ENCODE results near the gene SLC6A2. TPM values are rescaled to one million over a fixed set of nuclear protein-coding genes. Genes with fewer than 3 reads are reported as not detected.

Gene SLC6A2
- total and polyA plus RNA-seq, 12 donors, result 0.26 to 32.8 (median 8.6) TPM

- intact Hi-C loops (cut with DNase I), result no loop called here
- Histone ChIP-seq H3K4me3 (no peak overlapping the region), H3K9me3 (replicated peaks in 1 of 3) (peaks cover 0 to 5% (median 0%) of the 10 kb centered on the region in 3 donors), H3K4me1 (replicated peaks in 1 of 2) (no peaks in the 10 kb centered on the region), H3K36me3 (replicated peaks in 1 of 2) (no peaks in the 10 kb centered on the region), H3K27ac (no peak overlapping the region), H3K27me3 (no peaks in the 10 kb centered on the region)
- no peak for DNase-seq
- no peak for TF ChIP-seq POLR2A (IDR thresholded peaks at IDR 0.05)
- TF ChIP-seq CTCF (IDR thresholded peaks at IDR 0.05), result no peak
- 93 to 100% (median 97%) methylated on average over 1 of the region's 1 CpG for WGBS, 4 donors
These were observed 30.2 kb downstream of the SLC6A2 start for GRCh38 chr16:55685973-55686372.

- Histone ChIP-seq H3K9me3 (replicated peaks in 1 of 3) (peaks cover 0 to 5% (median 0%) of the 10 kb centered on the region in 3 donors), H3K36me3 (replicated peaks in 1 of 2) (no peaks in the 10 kb centered on the region), H3K4me1 (replicated peaks in 1 of 2) (no peaks in the 10 kb centered on the region), H3K27me3 (no peaks in the 10 kb centered on the region), H3K27ac (no peak overlapping the region), H3K4me3 (no peak overlapping the region)
- no peak for DNase-seq
- 85 to 96% (median 91%) methylated on average over 1 of the region's 1 CpG for WGBS, 4 donors
- TF ChIP-seq CTCF (IDR thresholded peaks at IDR 0.05), result no peak
- TF ChIP-seq POLR2A (IDR thresholded peaks at IDR 0.05), result no peak
- intact Hi-C loops (cut with DNase I), result no loop called here
These were observed 30.9 kb downstream of the SLC6A2 start for GRCh38 chr16:55686671-55687070.

DNA sequence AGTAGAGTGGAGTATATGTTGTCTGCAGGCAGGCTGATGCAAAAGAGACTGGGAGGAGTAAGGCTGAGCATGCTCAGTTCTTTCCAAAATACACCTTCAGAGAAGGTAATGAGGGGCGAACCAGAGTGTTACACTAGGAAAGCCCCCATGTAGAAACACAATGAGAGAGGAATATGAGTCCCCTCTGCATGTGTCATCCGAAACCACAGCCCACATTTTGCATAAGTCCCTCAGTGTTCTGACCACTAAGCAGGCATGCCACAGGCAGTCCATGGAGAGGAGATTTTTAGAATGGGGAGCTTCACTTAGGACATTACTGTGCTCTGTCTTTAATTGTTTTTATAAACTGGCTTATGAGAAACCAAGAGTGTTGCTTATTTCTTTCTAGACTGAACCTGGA, 32.0 kb downstream of the SLC6A2 start:
- intact Hi-C loops (cut with DNase I), result no loop called here
- H3K4me3 ChIP-seq, result no peak overlapping the region
- TF ChIP-seq POLR2A (IDR thresholded peaks at IDR 0.05) (no peak), CTCF (IDR thresholded peaks at IDR 0.05) (no peak)
- H3K27ac ChIP-seq, result no peak overlapping the region
- no peaks in the 10 kb centered on the region for H3K36me3 ChIP-seq (replicated peaks in 1 of 2)
- DNase-seq, result no peak
- H3K9me3 ChIP-seq (replicated peaks in 1 of 3), result peaks cover 0 to 5% (median 0%) of the 10 kb centered on the region in 3 donors
- no peaks in the 10 kb centered on the region for H3K4me1 ChIP-seq (replicated peaks in 1 of 2)
- no peaks in the 10 kb centered on the region for H3K27me3 ChIP-seq
- WGBS, 4 donors, result 47 to 77% (median 58%) methylated on average over 2 of the region's 2 CpGs

- no peak for DNase-seq
- no peak overlapping the region for H3K4me3 ChIP-seq
- H3K9me3 ChIP-seq (replicated peaks in 1 of 3), result peaks cover 0 to 5% (median 0%) of the 10 kb centered on the region in 3 donors
- intact Hi-C loops (cut with DNase I), result no loop called here
- H3K27me3 ChIP-seq, result no peaks in the 10 kb centered on the region
- 60 to 89% (median 73%) methylated on average over 1 of the region's 1 CpG for WGBS, 4 donors
- no peak for TF ChIP-seq POLR2A (IDR thresholded peaks at IDR 0.05)
- no peak for TF ChIP-seq CTCF (IDR thresholded peaks at IDR 0.05)
- H3K4me1 ChIP-seq (replicated peaks in 1 of 2), result no peaks in the 10 kb centered on the region
- no peaks in the 10 kb centered on the region for H3K36me3 ChIP-seq (replicated peaks in 1 of 2)
- H3K27ac ChIP-seq, result no peak overlapping the region
These were observed 35.1 kb downstream of the SLC6A2 start for GRCh38 chr16:55690841-55691240.

All from adrenal gland (tissue), 12 donors.